GM04504 (cell line): ENCODE results near the gene ZNF727.
"Not testable (repeated sequence)": the region's sequence is repeated elsewhere in the genome, so short reads cannot be mapped to it uniquely, and the experiment has no call there.

Experiments
- DNase-seq: peaks from one replicate; pipeline ENCODE4 v3.0.0-alpha.2; 2012; ENCODE audit warnings: low read depth

Gene ZNF727

DNA sequence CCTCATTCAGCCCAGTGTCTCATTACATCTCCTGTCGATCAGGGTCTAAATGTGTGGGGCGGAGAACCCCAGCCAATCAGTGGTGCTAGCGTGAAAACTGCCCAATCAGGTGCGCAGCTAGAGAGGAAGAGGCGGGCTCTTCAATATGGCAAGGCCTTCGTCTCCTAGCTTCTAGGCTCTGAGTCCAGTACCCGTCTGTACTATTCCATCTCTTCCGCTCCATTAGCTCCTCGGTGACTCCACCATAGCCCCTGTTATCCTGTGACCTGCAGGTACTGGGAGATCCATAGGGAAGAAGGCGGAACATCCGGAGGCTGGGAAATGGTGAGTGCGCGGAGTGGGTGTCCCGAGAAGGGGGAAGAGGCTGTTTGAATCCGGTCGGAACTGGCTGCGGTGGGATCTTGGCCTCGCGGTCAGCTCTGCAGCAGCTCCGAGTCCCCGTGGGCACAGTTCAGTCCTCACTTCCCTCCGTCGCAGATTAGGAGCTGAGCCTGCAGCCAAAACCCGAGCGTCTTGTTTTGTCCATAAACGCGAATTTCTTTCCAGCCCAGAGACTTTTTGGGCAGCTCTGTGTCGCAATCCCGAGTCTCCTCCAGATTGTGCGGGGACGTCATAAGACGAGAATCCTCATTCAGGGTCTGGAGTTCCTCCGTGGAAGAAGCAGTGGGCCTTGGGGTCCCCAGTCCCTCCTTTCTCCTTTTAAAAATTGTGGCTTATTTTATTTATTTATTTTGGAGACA is at the start of gene ZNF727:
ZNF727 (plus strand) TSS at position 134 of the 740 bp plus-strand sequence; CDS start at position 322, 188 bp downstream.
- no peak for DNase-seq

DNA sequence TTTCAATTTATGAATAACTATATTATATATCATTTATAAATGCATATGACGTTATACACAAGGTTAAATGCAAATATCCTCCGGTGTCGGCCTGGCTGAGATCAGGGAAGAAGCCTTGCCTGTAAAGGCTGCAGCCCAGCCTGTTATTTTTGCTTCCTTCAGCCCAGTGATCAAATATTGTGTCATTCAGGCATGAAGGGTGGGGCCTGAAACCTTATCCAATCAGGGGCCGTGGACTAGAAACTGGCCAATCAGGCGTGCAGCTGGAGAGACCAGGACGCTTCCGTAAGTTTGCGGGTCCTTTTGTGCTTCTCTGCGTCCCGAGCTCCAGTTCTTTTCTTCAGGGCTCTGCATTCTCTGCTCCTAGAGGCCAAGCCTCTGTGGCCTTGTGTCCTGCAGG is 46.7 kb upstream of the ZNF727 start, which contains the start of gene ZNF722:
ZNF722 (plus strand) TSS at position 301 of the 400 bp plus-strand sequence. CDS start 113 bp downstream, outside the sequence.
- DNase-seq: no peak

DNA sequence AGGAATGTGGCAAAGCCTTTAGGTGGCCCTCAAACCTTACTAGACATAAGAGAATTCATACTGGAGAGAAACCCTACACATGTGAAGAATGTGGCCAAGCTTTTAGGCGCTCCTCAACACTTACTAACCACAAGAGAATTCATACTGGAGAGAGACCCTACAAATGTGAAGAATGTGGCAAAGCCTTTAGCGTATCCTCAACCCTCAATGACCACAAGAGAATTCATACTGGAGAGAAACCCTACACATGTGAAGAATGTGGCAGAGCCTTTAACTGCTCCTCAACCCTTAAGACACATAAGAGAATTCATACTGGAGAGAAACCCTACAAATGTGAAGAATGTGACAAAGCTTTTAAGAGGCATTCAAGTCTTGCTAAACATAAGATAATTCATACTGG is 29.7 kb upstream of the ZNF727 start:
- DNase-seq: not testable (repeated sequence)

DNA sequence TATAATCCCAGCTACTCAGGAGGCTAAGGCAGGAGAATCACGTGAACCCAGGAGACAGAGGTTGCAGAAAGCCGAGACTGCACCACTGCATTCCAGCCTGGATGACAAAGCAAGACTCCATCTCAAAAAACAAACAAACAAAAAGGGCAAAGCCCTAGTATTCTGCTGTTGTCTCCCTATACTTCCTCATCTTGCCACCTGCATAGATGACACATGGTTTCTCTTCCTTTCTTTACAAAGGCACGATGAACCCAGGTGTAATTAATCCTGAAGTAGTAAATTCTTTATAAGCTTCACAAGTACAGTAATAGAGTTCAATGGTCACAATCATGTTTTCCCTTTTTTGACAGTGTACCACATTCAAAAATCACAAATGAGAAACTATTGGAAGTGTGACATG is 9.8 kb upstream of the ZNF727 start:
- no peak for DNase-seq

DNA sequence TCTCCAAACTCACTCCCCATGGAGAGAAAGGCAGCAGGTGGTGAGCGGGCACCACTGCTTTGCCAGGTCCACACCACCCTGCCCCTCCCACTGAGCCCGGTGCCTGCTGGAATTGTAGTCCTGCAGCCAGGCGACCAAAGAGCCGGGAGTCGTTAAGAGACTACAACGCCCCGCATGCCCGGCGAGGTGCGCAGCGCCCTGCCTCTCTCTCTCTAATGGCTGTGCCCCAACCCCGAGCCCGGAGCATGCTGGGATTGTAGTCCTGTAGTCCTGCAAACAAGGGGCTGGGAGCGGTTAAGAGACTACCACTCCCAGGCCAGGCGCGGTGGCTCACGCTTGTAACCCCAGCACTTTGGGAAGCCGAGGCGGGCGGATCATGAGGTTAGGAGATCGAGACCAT is 8.1 kb upstream of the ZNF727 start:
- DNase-seq: no peak

DNA sequence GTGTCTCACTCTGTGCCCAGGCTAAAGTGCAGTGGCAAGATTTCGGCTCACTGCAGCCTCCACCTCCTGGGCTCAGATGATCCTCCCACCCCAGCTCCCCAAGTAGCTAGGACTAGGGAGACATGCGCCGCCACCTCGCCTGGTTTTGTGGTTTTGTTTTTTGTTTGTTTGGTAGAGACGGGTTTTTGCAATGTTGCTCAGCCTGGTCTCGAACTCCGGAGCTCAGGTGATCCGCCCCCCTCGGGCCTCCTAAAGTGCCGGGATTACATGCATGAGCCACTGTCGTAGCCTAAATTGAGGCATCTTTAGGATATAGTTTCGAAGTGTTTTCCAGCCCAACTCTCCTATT is 781 bp downstream of the ZNF727 start:
- no peak for DNase-seq

GRCh38 chr7:64077837-64078698 is 32.8 kb downstream of the ZNF727 start:
- DNase-seq: not testable (repeated sequence)

DNA sequence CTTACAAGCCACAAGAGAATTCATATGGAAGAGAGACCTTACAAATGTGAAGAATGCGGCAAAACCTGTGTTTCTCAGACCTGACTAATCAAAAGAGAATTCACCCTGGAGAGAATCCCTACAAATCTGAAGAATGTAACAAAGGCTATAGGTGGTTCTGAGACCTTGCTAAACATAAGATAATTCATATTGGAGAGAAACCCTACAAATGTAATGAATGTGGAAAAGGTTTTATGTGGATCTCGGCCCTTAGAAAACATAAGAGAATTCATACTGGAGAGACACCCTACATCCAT is 33.4 kb downstream of the ZNF727 start:
- no peak for DNase-seq

- DNase-seq: no peak
Measured at GRCh38 chr7:64087501-64087900, 42.3 kb downstream of the ZNF727 start.

DNA sequence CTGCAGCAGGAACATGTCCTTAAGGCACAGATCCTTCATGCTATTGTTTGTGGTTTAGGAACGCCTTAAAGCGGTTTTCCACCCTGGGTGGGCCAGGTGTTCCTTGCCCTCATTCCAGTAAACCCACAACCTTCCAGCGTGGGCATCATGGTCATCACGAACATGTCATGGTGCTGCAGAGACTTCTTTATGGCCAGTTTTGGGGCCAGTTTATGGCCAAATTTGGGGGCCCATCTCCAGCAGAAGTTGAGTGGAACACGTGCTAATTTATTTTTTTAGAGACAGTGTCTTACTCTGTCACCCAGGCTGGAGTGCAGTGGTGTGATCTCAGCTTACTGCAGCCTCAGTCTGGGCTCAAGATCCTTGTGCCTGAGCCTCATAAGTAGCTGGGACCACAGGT is 43.6 kb downstream of the ZNF727 start:
- DNase-seq: not testable (repeated sequence)
